WTC11 (cell line): ENCODE data around the gene ADIG. TPM values are rescaled to one million over a fixed set of nuclear protein-coding genes. Genes with fewer than 3 reads are reported as not detected.

ENCODE experiments used
- ATAC-seq: fragments of 200-7000 bp; cut with Tn5 transposase; 2 replicates; pipeline ENCODE4 v1.10.0; 2021; ENCODE audit warnings: mild to moderate bottlenecking, moderate library complexity
- CTCF ChIA-PET: fragments of 300-600 bp; sonication (Branson Sonifier 250); formaldehyde crosslinking; loops from one replicate; lab custom pipeline; 2021; ENCODE audit warnings: antibody characterized with exemption; lab: Charles Lee
- POLR2A ChIA-PET: fragments of 350-600 bp; sonication (Branson Sonifier 250); formaldehyde crosslinking; loops from one replicate; lab custom pipeline; 2021; ENCODE audit warnings: antibody characterized with exemption; lab: Charles Lee
- DNase-seq: peaks from one replicate; pipeline ENCODE4 v3.0.0; 2021; ENCODE audit warnings: low spot score
- H3K27ac Mint-ChIP-seq: 2 replicates; pipeline ENCODE4 v1.8.0; 2021; ENCODE audit warnings: mixed read lengths
- H3K27me3 Mint-ChIP-seq: 2 replicates; pipeline ENCODE4 v1.8.0; 2021; ENCODE audit warnings: low read depth, mild to moderate bottlenecking, moderate library complexity, mixed read lengths
- H3K36me3 Mint-ChIP-seq: 2 replicates; pipeline ENCODE4 v1.8.0; 2021; ENCODE audit warnings: mixed read lengths
- H3K4me1 Mint-ChIP-seq: 2 replicates; pipeline ENCODE4 v1.8.0; 2022; ENCODE audit warnings: mixed read lengths
- H3K4me3 Mint-ChIP-seq: 2 replicates; pipeline ENCODE4 v1.8.0; 2021; ENCODE audit warnings: mild to moderate bottlenecking, moderate library complexity, mixed read lengths
- H3K9me3 Mint-ChIP-seq: 2 replicates; pipeline ENCODE4 v1.8.0; 2021; ENCODE audit warnings: mixed read lengths
- GRHL2 ChIP-seq: fragments of 250-450 bp; sonication (Bioruptor Pico); IDR thresholded peaks from 2 replicates; pipeline ENCODE4 v1.8.0; 2022; ENCODE audit warnings: mild to moderate bottlenecking, moderate library complexity; ENCODE audit not compliant: insufficient replicate concordance, severe bottlenecking
- ZNF232 ChIP-seq: sonication (generic); formaldehyde crosslinking; IDR thresholded peaks from 2 replicates; pipeline ENCODE4 v1.8.0; 2022; ENCODE audit warnings: mild to moderate bottlenecking, missing genetic modification reagents
- ZNF263 ChIP-seq: sonication (generic); formaldehyde crosslinking; IDR thresholded peaks from 2 replicates; pipeline ENCODE4 v1.8.1; 2022; ENCODE audit warnings: low read depth, mild to moderate bottlenecking, moderate library complexity, missing genetic modification reagents
- ZNF416 ChIP-seq: fragments of 250-450 bp; sonication (Bioruptor Pico); IDR thresholded peaks from 2 replicates; pipeline ENCODE4 v1.9.0; 2021; ENCODE audit warnings: mild to moderate bottlenecking, inconsistent platforms
- total RNA-seq: library from RNA; stranded (reverse); gene quantifications from 3 replicates; pipeline ENCODE4 v1.2.3, GENCODE V29; 2021
- TF ChIP-seq, protein P1 (sequence below): fragments of 200-600 bp; IDR thresholded peaks from 2 replicates; pipeline ENCODE4 v1.8.0; 2022; ENCODE audit warnings: antibody characterized with exemption
- TF ChIP-seq, protein P2 (sequence below): sonication (generic); formaldehyde crosslinking; IDR thresholded peaks from 2 replicates; pipeline ENCODE4 v1.8.0; 2022; ENCODE audit warnings: mild to moderate bottlenecking, missing genetic modification reagents
- TF ChIP-seq, protein P3 (sequence below): sonication (generic); formaldehyde crosslinking; IDR thresholded peaks from 2 replicates; pipeline ENCODE4 v1.8.1; 2023; ENCODE audit warnings: mild to moderate bottlenecking, missing genetic modification reagents, borderline replicate concordance
- TF ChIP-seq, protein P4 (sequence below): sonication (generic); formaldehyde crosslinking; IDR thresholded peaks from 2 replicates; pipeline ENCODE4 v1.8.1; 2022; ENCODE audit warnings: low read depth, missing genetic modification reagents, borderline replicate concordance
- TF ChIP-seq, protein P5 (sequence below): sonication (generic); formaldehyde crosslinking; IDR thresholded peaks from 2 replicates; pipeline ENCODE4 v1.8.1; 2023; ENCODE audit warnings: mild to moderate bottlenecking, missing genetic modification reagents
- TF ChIP-seq, protein P6 (sequence below): sonication (generic); formaldehyde crosslinking; IDR thresholded peaks from 2 replicates; pipeline ENCODE4 v1.8.1; 2023; ENCODE audit warnings: mild to moderate bottlenecking, missing genetic modification reagents, moderate library complexity
- TF ChIP-seq, protein P7 (sequence below): sonication (generic); formaldehyde crosslinking; IDR thresholded peaks from 2 replicates; pipeline ENCODE4 v1.8.1; 2023; ENCODE audit warnings: mild to moderate bottlenecking, missing genetic modification reagents
- TF ChIP-seq, protein P8 (sequence below): sonication (generic); formaldehyde crosslinking; IDR thresholded peaks from 2 replicates; pipeline ENCODE4 v1.8.0; 2023; ENCODE audit warnings: missing genetic modification reagents
- TF ChIP-seq, protein P9 (sequence below): sonication (generic); formaldehyde crosslinking; IDR thresholded peaks from 2 replicates; pipeline ENCODE4 v1.8.0; 2022; ENCODE audit warnings: mild to moderate bottlenecking, missing genetic modification reagents
- TF ChIP-seq, protein P10 (sequence below): sonication (generic); formaldehyde crosslinking; conservative IDR thresholded peaks from 2 replicates; pipeline ENCODE4 v1.8.1; 2022; ENCODE audit warnings: mild to moderate bottlenecking, missing genetic modification reagents
- TF ChIP-seq, protein P11 (sequence below): sonication (generic); formaldehyde crosslinking; conservative IDR thresholded peaks from 2 replicates; pipeline ENCODE4 v1.8.1; 2023; ENCODE audit warnings: mild to moderate bottlenecking, low read depth, missing genetic modification reagents, moderate library complexity

The ADIG gene
- total RNA-seq, 1 experiment from 2014 or later, result not detected

DNA sequence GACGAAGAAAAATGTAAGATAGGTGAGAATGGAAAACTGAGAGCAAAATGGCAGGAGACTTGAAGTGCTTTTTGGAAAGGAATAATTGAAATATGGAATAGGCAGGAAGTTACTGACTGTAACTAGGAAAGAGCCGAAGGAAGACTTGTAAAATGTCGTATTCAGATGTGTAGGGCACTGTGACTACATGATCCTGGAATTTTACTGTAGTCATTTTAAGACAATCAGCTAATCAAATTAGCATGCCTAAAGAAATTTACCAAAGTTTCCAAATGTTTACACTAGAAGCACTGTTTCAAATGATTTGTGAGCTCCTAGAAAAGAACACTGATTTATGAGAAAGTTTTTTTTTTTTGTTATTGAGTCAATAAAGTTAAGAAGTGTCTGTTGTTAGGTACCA is 21.2 kb upstream of the ADIG start (continued):
- TF ChIP-seq, protein P1, sequence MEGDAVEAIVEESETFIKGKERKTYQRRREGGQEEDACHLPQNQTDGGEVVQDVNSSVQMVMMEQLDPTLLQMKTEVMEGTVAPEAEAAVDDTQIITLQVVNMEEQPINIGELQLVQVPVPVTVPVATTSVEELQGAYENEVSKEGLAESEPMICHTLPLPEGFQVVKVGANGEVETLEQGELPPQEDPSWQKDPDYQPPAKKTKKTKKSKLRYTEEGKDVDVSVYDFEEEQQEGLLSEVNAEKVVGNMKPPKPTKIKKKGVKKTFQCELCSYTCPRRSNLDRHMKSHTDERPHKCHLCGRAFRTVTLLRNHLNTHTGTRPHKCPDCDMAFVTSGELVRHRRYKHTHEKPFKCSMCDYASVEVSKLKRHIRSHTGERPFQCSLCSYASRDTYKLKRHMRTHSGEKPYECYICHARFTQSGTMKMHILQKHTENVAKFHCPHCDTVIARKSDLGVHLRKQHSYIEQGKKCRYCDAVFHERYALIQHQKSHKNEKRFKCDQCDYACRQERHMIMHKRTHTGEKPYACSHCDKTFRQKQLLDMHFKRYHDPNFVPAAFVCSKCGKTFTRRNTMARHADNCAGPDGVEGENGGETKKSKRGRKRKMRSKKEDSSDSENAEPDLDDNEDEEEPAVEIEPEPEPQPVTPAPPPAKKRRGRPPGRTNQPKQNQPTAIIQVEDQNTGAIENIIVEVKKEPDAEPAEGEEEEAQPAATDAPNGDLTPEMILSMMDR, result no peak
- TF ChIP-seq ZNF263 (CRISPR knock-in tag) (no peak), ZNF416 (no peak), GRHL2 (CRISPR knock-in tag) (no peak), ZNF232 (CRISPR knock-in tag) (no peak)
- TF ChIP-seq, protein P2, sequence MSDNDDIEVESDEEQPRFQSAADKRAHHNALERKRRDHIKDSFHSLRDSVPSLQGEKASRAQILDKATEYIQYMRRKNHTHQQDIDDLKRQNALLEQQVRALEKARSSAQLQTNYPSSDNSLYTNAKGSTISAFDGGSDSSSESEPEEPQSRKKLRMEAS (CRISPR knock-in tag), result no peak
- TF ChIP-seq, protein P3, sequence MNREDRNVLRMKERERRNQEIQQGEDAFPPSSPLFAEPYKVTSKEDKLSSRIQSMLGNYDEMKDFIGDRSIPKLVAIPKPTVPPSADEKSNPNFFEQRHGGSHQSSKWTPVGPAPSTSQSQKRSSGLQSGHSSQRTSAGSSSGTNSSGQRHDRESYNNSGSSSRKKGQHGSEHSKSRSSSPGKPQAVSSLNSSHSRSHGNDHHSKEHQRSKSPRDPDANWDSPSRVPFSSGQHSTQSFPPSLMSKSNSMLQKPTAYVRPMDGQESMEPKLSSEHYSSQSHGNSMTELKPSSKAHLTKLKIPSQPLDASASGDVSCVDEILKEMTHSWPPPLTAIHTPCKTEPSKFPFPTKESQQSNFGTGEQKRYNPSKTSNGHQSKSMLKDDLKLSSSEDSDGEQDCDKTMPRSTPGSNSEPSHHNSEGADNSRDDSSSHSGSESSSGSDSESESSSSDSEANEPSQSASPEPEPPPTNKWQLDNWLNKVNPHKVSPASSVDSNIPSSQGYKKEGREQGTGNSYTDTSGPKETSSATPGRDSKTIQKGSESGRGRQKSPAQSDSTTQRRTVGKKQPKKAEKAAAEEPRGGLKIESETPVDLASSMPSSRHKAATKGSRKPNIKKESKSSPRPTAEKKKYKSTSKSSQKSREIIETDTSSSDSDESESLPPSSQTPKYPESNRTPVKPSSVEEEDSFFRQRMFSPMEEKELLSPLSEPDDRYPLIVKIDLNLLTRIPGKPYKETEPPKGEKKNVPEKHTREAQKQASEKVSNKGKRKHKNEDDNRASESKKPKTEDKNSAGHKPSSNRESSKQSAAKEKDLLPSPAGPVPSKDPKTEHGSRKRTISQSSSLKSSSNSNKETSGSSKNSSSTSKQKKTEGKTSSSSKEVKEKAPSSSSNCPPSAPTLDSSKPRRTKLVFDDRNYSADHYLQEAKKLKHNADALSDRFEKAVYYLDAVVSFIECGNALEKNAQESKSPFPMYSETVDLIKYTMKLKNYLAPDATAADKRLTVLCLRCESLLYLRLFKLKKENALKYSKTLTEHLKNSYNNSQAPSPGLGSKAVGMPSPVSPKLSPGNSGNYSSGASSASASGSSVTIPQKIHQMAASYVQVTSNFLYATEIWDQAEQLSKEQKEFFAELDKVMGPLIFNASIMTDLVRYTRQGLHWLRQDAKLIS (CRISPR knock-in tag), result no peak
- TF ChIP-seq, protein P4, sequence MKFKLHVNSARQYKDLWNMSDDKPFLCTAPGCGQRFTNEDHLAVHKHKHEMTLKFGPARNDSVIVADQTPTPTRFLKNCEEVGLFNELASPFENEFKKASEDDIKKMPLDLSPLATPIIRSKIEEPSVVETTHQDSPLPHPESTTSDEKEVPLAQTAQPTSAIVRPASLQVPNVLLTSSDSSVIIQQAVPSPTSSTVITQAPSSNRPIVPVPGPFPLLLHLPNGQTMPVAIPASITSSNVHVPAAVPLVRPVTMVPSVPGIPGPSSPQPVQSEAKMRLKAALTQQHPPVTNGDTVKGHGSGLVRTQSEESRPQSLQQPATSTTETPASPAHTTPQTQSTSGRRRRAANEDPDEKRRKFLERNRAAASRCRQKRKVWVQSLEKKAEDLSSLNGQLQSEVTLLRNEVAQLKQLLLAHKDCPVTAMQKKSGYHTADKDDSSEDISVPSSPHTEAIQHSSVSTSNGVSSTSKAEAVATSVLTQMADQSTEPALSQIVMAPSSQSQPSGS (CRISPR knock-in tag), result no peak

DNA sequence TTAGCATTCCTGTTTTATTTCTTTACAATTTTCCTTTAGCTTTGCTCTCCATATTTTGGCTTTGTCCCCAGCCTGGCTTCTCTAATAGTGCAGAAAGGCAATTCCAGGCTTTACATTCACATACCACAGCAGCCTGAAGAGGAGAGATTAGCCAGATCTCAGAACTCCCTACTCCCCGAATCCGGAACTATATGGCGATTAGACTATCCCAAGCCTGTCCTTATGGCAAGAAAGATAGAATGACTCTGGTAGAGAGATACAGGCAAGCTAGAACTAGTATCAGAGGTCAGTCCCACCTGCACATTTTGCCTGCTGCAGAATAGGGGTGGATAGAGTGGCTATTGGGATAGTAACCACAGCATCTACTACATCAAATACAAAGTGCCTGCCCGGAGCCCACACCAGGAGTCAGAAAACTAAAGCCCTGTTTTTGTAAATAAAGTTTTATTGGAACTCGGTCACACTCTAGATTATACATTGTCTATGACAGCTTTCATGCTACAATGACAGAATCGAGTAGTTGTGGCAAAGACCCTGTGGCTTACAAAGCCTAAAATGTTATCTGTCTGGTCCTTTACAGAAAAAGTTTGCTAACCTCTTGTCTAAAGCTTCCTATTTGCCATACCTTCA is 17.1 kb upstream of the ADIG start:
- Mint-ChIP-seq H3K27ac (no peak overlapping the region), H3K9me3 (no peaks in the 10 kb centered on the region), H3K4me3 (no peak overlapping the region), H3K27me3 (no peaks in the 10 kb centered on the region), H3K36me3 (peaks cover 25% of the 10 kb centered on the region), H3K4me1 (no peaks in the 10 kb centered on the region)
- POLR2A ChIA-PET, result no interaction called here
- CTCF ChIA-PET, result no interaction called here
- no peak for DNase-seq
- no peak for ATAC-seq
- TF ChIP-seq, protein P5, sequence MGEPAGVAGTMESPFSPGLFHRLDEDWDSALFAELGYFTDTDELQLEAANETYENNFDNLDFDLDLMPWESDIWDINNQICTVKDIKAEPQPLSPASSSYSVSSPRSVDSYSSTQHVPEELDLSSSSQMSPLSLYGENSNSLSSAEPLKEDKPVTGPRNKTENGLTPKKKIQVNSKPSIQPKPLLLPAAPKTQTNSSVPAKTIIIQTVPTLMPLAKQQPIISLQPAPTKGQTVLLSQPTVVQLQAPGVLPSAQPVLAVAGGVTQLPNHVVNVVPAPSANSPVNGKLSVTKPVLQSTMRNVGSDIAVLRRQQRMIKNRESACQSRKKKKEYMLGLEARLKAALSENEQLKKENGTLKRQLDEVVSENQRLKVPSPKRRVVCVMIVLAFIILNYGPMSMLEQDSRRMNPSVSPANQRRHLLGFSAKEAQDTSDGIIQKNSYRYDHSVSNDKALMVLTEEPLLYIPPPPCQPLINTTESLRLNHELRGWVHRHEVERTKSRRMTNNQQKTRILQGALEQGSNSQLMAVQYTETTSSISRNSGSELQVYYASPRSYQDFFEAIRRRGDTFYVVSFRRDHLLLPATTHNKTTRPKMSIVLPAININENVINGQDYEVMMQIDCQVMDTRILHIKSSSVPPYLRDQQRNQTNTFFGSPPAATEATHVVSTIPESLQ, result no peak
- TF ChIP-seq, protein P6, sequence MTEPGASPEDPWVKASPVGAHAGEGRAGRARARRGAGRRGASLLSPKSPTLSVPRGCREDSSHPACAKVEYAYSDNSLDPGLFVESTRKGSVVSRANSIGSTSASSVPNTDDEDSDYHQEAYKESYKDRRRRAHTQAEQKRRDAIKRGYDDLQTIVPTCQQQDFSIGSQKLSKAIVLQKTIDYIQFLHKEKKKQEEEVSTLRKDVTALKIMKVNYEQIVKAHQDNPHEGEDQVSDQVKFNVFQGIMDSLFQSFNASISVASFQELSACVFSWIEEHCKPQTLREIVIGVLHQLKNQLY (CRISPR knock-in tag), result no peak
- TF ChIP-seq, protein P7, sequence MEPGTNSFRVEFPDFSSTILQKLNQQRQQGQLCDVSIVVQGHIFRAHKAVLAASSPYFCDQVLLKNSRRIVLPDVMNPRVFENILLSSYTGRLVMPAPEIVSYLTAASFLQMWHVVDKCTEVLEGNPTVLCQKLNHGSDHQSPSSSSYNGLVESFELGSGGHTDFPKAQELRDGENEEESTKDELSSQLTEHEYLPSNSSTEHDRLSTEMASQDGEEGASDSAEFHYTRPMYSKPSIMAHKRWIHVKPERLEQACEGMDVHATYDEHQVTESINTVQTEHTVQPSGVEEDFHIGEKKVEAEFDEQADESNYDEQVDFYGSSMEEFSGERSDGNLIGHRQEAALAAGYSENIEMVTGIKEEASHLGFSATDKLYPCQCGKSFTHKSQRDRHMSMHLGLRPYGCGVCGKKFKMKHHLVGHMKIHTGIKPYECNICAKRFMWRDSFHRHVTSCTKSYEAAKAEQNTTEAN (CRISPR knock-in tag), result no peak
- TF ChIP-seq, protein P8, sequence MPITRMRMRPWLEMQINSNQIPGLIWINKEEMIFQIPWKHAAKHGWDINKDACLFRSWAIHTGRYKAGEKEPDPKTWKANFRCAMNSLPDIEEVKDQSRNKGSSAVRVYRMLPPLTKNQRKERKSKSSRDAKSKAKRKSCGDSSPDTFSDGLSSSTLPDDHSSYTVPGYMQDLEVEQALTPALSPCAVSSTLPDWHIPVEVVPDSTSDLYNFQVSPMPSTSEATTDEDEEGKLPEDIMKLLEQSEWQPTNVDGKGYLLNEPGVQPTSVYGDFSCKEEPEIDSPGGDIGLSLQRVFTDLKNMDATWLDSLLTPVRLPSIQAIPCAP, result no peak
- TF ChIP-seq, protein P1, result no peak
- TF ChIP-seq, protein P9, sequence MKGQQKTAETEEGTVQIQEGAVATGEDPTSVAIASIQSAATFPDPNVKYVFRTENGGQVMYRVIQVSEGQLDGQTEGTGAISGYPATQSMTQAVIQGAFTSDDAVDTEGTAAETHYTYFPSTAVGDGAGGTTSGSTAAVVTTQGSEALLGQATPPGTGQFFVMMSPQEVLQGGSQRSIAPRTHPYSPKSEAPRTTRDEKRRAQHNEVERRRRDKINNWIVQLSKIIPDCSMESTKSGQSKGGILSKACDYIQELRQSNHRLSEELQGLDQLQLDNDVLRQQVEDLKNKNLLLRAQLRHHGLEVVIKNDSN (CRISPR knock-in tag), result no peak
- TF ChIP-seq, protein P10, sequence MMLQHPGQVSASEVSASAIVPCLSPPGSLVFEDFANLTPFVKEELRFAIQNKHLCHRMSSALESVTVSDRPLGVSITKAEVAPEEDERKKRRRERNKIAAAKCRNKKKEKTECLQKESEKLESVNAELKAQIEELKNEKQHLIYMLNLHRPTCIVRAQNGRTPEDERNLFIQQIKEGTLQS, result no peak
- TF ChIP-seq, protein P11, sequence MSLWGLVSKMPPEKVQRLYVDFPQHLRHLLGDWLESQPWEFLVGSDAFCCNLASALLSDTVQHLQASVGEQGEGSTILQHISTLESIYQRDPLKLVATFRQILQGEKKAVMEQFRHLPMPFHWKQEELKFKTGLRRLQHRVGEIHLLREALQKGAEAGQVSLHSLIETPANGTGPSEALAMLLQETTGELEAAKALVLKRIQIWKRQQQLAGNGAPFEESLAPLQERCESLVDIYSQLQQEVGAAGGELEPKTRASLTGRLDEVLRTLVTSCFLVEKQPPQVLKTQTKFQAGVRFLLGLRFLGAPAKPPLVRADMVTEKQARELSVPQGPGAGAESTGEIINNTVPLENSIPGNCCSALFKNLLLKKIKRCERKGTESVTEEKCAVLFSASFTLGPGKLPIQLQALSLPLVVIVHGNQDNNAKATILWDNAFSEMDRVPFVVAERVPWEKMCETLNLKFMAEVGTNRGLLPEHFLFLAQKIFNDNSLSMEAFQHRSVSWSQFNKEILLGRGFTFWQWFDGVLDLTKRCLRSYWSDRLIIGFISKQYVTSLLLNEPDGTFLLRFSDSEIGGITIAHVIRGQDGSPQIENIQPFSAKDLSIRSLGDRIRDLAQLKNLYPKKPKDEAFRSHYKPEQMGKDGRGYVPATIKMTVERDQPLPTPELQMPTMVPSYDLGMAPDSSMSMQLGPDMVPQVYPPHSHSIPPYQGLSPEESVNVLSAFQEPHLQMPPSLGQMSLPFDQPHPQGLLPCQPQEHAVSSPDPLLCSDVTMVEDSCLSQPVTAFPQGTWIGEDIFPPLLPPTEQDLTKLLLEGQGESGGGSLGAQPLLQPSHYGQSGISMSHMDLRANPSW (CRISPR knock-in tag), result no peak
